NCI-H526 treated with DMSO at 0.1 percent for 48 hours (cell line): ENCODE measurements around the gene ZFAND3.
"Not testable (repeated sequence)": the region's sequence is repeated elsewhere in the genome, so short reads cannot be mapped to it uniquely, and the experiment has no call there.

Experiments
- DNase-seq: peaks from one replicate; lab custom pipeline; 2025; lab: John Stamatoyannopoulos, UW

ZFAND3 gene

GRCh38 chr6:37865504-37865903, 46.0 kb downstream of the ZFAND3 start:
- no peak for DNase-seq

GRCh38 chr6:37866590-37867507, 47.3 kb downstream of the ZFAND3 start:
- DNase-seq: no peak

GRCh38 chr6:37867756-37868446, 48.4 kb downstream of the ZFAND3 start:
- no peak for DNase-seq

- DNase-seq: no peak
These were observed 48.9 kb downstream of the ZFAND3 start for GRCh38 chr6:37868447-37868825.

- no peak for DNase-seq
These were observed 52.3 kb downstream of the ZFAND3 start for GRCh38 chr6:37871616-37872372.

GRCh38 chr6:37872373-37872745, 52.8 kb downstream of the ZFAND3 start:
- DNase-seq: no peak

- DNase-seq: no peak
These were observed 55.2 kb downstream of the ZFAND3 start for GRCh38 chr6:37874726-37875125.

- no peak for DNase-seq
These were observed 56.2 kb downstream of the ZFAND3 start for GRCh38 chr6:37875561-37876309.

GRCh38 chr6:37876843-37877242, 57.3 kb downstream of the ZFAND3 start:
- DNase-seq: peak; percentile 22

GRCh38 chr6:37877373-37878149, 58.0 kb downstream of the ZFAND3 start:
- no peak for DNase-seq

- DNase-seq: no peak
These were observed 58.7 kb downstream of the ZFAND3 start for GRCh38 chr6:37878150-37878710.

- not testable (repeated sequence) for DNase-seq
These were observed 61.1 kb downstream of the ZFAND3 start for GRCh38 chr6:37880602-37881001.

GRCh38 chr6:37882292-37882691, 62.8 kb downstream of the ZFAND3 start:
- no peak for DNase-seq

- no peak for DNase-seq
These were observed 63.3 kb downstream of the ZFAND3 start for GRCh38 chr6:37882724-37883413.

GRCh38 chr6:37884548-37884947, 65.0 kb downstream of the ZFAND3 start:
- DNase-seq: no peak

GRCh38 chr6:37889051-37889450, 69.5 kb downstream of the ZFAND3 start:
- no peak for DNase-seq

GRCh38 chr6:37889486-37889885, 70.0 kb downstream of the ZFAND3 start:
- no peak for DNase-seq

GRCh38 chr6:37891072-37891471, 71.5 kb downstream of the ZFAND3 start:
- DNase-seq: no peak

GRCh38 chr6:37893257-37893656, 73.7 kb downstream of the ZFAND3 start:
- DNase-seq: no peak

- DNase-seq: not testable (repeated sequence)
These were observed 74.2 kb downstream of the ZFAND3 start for GRCh38 chr6:37893734-37894133.
